Skeletal muscle tissue (tissue), 4 donors: ENCODE data around the gene RPH3AL. TPM values are rescaled to one million over a fixed set of nuclear protein-coding genes. Genes with fewer than 3 reads are reported as not detected.

ENCODE experiments used
- H3K27ac ChIP-seq: one replicate; pipeline ENCODE4 v1.7.0; 2013; ENCODE audit warnings: mild to moderate bottlenecking, low read depth, low read length, inconsistent platforms
- H3K27me3 ChIP-seq, 3 donors: one replicate each; pipeline ENCODE4 v1.7.0; 2013; ENCODE audit warnings: low read length in 3 of 3; ENCODE audit not compliant: control insufficient read depth in 3 of 3, insufficient read depth in 3 of 3
- H3K36me3 ChIP-seq, 3 donors: one replicate each; pipeline ENCODE4 v1.7.0; 2013; ENCODE audit warnings: low read length in 3 of 3; ENCODE audit not compliant: control insufficient read depth in 3 of 3, insufficient read depth in 3 of 3
- H3K4me1 ChIP-seq, 3 donors: one replicate each; pipeline ENCODE4 v1.7.0; 2013; ENCODE audit warnings: low read length in 3 of 3, mild to moderate bottlenecking in 3 of 3; ENCODE audit not compliant: control insufficient read depth in 3 of 3, insufficient read depth in 3 of 3
- H3K4me3 ChIP-seq, 3 donors: one replicate each; pipeline ENCODE4 v1.7.0; 2013; ENCODE audit warnings: low read length in 3 of 3
- H3K9ac ChIP-seq, 3 donors: one replicate each; pipeline ENCODE4 v1.7.0; 2013; ENCODE audit warnings: low read length in 3 of 3, mild to moderate bottlenecking in 3 of 3, moderate library complexity in 2 of 3, low read depth in 1 of 3
- H3K9me3 ChIP-seq, 3 donors: one replicate each; pipeline ENCODE4 v1.7.0; 2013; ENCODE audit warnings: low read length in 3 of 3; ENCODE audit not compliant: control insufficient read depth in 3 of 3
- total RNA-seq: library from RNA; depleted of rRNA; stranded (reverse); fragments of >200 nt; gene quantifications from one replicate; pipeline ENCODE4 v1.2.3, GENCODE V29; 2014
- donor health status: Osteomylitis.

RPH3AL gene
- total RNA-seq, 1 donor from 2014 or later, result 1.6 TPM

DNA sequence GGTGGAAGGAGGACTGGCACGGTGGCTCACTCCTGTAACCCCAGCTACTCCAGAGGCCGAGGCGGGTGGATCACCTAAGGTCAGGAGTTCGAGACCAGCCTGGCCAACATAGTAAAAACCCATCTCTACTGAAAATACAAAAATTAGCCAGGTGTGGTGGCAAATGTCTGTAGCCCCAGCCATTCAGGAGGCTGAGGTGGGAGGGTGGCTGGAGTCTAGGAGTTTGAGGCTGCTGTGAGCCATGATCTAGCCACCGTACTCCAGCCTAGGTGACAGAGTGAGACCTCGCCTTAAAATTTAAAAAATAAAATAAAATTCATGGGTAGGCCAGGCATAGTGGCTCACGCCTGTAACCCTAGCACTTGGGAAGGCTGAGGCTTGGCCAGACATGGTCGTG is 1.2 kb upstream of the RPH3AL start:
- no peaks in the 10 kb centered on the region for H3K27me3 ChIP-seq
- no peak overlapping the region for H3K9ac ChIP-seq
- peaks cover 37 to 39% (median 38%) of the 10 kb centered on the region in 3 donors for H3K4me1 ChIP-seq
- no peaks in the 10 kb centered on the region for H3K9me3 ChIP-seq
- H3K4me3 ChIP-seq, result no peak overlapping the region
- H3K27ac ChIP-seq, result no peak overlapping the region
- H3K36me3 ChIP-seq, result no peaks in the 10 kb centered on the region

DNA sequence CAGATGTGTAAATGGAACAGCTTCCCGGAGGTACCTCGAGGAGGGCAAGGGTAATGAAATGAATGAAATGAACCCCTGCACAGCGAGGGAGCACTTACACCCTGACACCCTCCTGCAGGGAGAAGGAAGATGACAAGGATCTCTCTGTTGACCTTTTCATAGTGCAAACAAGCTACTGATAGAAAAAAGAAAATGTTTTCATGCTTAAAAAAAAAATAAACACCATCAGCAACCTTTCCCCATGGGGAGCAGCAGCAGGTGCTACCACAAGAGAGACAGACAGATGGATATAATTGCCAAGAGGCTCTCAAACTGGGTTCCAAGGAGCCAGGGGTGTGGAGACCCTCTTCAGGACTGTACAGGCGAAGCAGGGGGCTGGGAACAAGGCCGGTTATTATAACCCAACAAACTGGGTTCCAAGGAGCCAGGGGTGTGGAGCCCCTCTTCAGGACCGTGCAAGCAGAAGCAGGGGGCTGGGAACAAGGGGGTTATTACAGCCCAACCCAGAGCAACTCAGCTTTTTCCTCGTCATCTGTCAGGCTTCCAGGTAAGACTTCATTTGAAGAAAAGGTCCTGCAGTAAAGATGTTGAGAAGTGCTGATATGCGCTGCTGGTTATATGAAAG is 718 bp upstream of the RPH3AL start:
- peaks cover 39 to 44% (median 42%) of the 10 kb centered on the region in 3 donors for H3K4me1 ChIP-seq
- no peak overlapping the region for H3K4me3 ChIP-seq
- H3K9me3 ChIP-seq, result no peaks in the 10 kb centered on the region
- H3K9ac ChIP-seq, result peak overlapping the region in 1 of 3 donors; percentile 63
- H3K27me3 ChIP-seq, result no peaks in the 10 kb centered on the region
- H3K27ac ChIP-seq, result peak overlapping the region; percentile 89
- no peaks in the 10 kb centered on the region for H3K36me3 ChIP-seq

DNA sequence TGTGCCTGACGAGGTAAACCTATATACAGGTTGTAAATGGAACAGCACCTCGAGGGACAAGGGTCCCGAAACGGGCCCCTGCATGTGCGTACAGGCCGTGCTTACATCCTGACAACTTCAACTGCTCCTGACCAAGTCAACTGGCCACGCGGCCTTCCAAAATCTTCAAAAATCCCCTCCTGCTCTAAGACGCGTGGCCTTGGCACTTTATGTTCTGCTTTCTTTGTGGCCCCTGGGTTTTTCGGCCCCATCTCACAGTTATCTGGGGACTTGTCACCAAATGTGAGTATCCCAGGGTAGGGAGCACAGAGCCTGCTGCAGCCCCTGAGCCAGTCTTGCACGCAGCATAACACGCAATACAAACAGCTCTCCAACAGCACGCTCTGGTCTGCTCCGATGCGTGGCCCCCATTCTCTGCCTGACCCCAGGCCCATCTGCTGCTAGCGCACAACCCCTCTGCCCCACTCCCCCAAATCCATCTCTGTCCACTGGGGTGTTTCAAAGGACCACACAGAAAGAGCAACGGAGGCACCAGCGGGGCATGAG is 659 bp downstream of the RPH3AL start:
- Histone ChIP-seq H3K9ac (peak overlapping the region; percentile 3 to 63 (median 40)), H3K4me3 (no peak overlapping the region), H3K27me3 (no peaks in the 10 kb centered on the region), H3K36me3 (no peaks in the 10 kb centered on the region), H3K9me3 (no peaks in the 10 kb centered on the region), H3K27ac (peak overlapping the region; percentile 89), H3K4me1 (peaks cover 39 to 46% (median 42%) of the 10 kb centered on the region in 3 donors)

DNA sequence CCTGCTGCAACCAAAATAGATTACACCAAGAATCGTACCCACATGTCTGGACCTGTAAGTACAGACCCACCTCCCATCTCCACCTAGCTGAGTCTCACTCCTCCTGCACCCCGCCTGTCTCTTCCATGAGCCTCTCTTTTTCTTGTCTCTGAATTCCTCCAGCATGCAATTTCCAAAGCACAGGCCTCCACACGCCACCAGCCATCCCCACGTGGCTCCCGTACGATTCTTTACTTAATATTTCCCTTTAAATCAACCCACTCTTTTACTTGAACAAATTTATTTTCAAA is 1.2 kb downstream of the RPH3AL start:
- Histone ChIP-seq H3K27ac (peak overlapping the region; percentile 89), H3K27me3 (no peaks in the 10 kb centered on the region), H3K36me3 (no peaks in the 10 kb centered on the region), H3K4me1 (peaks cover 39 to 46% (median 42%) of the 10 kb centered on the region in 3 donors), H3K9me3 (no peaks in the 10 kb centered on the region), H3K9ac (no peak overlapping the region), H3K4me3 (no peak overlapping the region)

DNA sequence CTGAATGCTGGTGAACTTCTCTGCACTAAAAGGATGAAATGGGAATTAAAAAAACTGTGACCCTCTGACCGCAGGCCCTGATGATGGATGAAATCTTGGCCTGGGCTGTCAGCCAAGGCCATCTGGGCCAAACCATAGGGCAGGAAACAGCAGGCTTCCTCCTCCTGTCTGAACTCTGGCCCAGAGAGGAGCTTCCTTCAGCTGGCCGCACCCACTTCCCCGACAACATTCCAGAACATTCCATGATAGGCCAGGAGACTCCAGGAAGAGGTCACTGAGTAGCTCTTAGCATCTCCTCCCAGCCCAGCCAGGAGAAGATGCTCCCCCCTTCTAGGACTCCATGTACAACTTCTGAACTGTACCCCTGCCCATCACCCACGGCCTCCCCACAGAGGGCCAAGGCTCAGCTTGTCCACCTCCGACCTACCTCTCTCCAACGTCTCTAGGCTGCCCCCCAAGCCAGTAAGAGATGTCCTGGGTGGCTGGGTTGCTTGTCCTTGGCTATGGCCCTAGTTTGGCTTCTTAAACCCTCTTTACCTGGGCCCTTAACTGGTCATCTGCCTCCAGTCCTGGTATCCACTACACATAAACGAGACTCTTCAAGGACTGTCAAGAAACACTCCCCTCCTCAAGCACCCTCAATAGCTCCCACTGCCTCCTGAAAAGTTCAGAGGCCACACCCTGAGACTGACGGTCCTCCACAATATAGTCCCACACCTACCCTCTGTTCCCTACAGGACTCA is 1.7 kb downstream of the RPH3AL start:
- H3K4me3 ChIP-seq, result peak overlapping the region in 1 of 3 donors; percentile 29
- no peaks in the 10 kb centered on the region for H3K27me3 ChIP-seq
- H3K9ac ChIP-seq, result no peak overlapping the region
- H3K36me3 ChIP-seq, result no peaks in the 10 kb centered on the region
- H3K27ac ChIP-seq, result peak overlapping the region; percentile 89
- H3K9me3 ChIP-seq, result no peaks in the 10 kb centered on the region
- peaks cover 39 to 46% (median 42%) of the 10 kb centered on the region in 3 donors for H3K4me1 ChIP-seq

DNA sequence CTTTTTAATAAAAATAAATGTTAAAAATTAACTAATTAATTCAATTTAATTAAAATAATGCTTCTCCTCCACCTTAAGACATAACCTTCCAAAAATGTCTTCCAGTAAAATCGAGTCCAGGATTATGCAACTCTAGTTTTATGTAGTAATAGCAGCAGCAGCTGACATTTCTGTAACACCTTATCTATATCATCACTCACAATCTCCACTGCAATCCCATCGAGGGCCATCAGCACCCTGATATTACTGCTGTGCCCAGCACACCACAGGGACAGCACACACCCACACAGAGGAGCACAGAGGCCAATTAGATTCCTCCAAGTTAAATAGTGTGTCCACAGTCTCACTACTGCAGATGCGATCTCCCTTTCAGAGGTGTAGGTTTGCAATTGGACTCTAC is 2.9 kb downstream of the RPH3AL start:
- Histone ChIP-seq H3K4me3 (peak overlapping the region in 1 of 3 donors; percentile 22), H3K4me1 (peaks cover 39 to 46% (median 42%) of the 10 kb centered on the region in 3 donors), H3K36me3 (no peaks in the 10 kb centered on the region), H3K27ac (peak overlapping the region; percentile 62), H3K27me3 (no peaks in the 10 kb centered on the region), H3K9ac (no peak overlapping the region), H3K9me3 (no peaks in the 10 kb centered on the region)

DNA sequence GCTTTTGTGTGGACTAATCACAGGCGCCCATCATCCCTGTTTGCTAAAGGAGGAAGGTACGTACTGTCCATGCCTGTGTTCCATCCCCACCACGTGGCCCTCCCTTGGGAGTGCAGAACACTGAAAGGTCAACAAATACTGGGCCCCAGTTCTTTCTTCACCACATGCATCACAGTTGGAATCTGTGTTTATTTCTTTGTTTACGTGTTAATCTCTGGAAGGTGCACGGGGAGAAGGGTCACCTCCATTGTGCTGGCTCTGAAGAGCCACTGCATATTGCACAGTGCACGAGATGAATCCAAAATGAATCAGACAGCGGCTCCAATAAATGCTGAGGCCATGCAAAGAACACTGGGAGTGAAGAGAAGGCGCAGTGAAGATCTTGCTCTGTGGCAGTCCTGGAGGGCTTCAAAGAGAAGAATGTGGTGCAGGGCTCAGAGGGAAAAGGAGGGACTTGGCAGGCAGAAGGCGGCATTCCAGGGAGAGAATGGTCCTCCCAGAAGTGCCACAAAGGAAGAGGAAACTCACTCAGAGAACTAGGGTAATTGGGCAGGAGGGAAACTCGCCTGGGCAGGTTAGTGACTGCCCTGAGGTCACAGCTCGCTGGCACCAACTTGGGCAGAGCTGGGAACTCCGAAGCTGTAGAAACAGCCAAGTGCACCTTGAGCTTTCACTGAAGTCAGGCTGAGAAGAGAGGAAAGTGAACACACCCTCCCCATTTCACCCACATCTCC is 3.7 kb downstream of the RPH3AL start:
- H3K4me3 ChIP-seq, result no peak overlapping the region
- no peaks in the 10 kb centered on the region for H3K9me3 ChIP-seq
- H3K4me1 ChIP-seq, result peaks cover 39 to 46% (median 42%) of the 10 kb centered on the region in 3 donors
- H3K9ac ChIP-seq, result no peak overlapping the region
- H3K36me3 ChIP-seq, result no peaks in the 10 kb centered on the region
- no peaks in the 10 kb centered on the region for H3K27me3 ChIP-seq
- H3K27ac ChIP-seq, result peak overlapping the region; percentile 8

DNA sequence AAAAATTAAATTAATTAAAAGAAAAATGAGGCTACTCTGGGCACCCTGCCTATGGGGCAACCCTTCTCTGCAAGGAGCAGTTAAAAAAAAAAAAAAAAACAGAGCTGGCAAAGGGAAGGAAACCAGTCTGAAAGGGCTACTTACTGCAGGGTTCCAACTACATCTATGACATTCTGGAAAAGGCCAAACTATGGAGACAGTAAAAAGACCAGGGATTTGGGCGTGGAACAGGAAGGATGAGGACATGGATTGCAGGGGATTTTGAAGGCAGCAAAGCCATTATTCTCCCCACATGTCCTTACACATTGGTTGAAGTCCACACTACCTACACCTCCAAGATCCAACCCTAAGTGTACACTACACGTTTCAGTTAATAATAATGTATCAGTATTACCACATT is 4.6 kb downstream of the RPH3AL start:
- H3K27ac ChIP-seq, result no peak overlapping the region
- no peaks in the 10 kb centered on the region for H3K36me3 ChIP-seq
- H3K4me1 ChIP-seq, result peaks cover 35 to 40% (median 38%) of the 10 kb centered on the region in 3 donors
- no peaks in the 10 kb centered on the region for H3K9me3 ChIP-seq
- H3K9ac ChIP-seq, result no peak overlapping the region
- no peaks in the 10 kb centered on the region for H3K27me3 ChIP-seq
- no peak overlapping the region for H3K4me3 ChIP-seq

DNA sequence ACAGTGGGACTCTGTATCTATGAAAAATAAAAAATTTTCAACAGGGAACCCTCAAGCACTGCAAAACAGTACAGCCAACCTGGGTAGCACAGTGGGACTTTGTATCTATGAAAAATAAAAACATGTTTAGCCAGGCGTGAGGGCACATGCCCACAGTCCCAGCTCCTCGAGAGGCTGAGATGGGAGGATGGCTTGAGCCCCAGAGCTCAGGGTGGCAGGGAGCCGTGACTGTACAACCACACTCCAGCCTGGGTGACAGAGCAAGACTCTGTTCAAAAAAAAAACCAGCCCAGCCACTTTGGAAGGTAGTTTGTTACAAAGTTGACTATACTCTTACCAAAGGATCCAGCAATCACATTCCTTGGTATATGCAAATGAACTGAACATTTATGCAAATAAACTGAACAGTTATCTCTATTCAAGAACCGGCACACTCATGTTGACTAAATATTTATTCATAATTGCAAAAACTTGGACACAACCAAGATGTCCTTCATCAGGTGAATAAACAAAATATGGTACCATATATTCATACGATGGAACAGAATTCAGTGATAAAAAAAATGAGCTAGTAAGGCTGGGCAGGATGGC is 5.2 kb downstream of the RPH3AL start:
- Histone ChIP-seq H3K9me3 (no peaks in the 10 kb centered on the region), H3K9ac (no peak overlapping the region), H3K4me3 (no peak overlapping the region), H3K4me1 (peaks cover 29 to 35% (median 32%) of the 10 kb centered on the region in 3 donors), H3K27me3 (no peaks in the 10 kb centered on the region), H3K36me3 (no peaks in the 10 kb centered on the region), H3K27ac (no peak overlapping the region)
